Activated CD4-positive, alpha-beta T cell treated with anti-CD3 and anti-CD28 coated beads for 24 hours (primary cell): ENCODE data around the gene DCDC1.
"Not testable (repeated sequence)": the region's sequence is repeated elsewhere in the genome, so short reads cannot be mapped to it uniquely, and the experiment has no call there.

Experiments
- DNase-seq, 2 donors: peaks; one replicate each; pipeline ENCODE4 v3.0.0-alpha.2; 2020; ENCODE audit warnings: low read depth in 2 of 2

Gene DCDC1

GRCh38 chr11:30987819-30988218 is 381.7 kb downstream of the DCDC1 start:
- no peak for DNase-seq

DNA sequence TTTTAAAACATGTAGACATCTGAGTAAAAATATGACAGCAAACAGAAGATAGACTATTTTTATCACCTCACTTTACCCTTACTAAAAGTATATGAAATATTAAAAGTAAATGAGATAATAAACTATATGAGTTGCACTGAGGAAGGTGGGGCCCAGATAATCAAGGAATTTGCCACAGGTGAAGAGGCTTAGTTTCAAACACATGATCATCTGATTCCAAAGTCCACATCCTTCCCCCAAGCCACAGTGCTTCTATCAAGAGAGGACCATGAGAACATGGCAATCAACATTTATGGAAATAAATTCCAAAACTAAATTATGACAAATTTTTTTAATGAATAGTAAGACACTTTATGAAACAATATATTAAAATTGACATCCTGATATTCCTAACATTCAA is 384.0 kb downstream of the DCDC1 start:
- no peak for DNase-seq

DNA sequence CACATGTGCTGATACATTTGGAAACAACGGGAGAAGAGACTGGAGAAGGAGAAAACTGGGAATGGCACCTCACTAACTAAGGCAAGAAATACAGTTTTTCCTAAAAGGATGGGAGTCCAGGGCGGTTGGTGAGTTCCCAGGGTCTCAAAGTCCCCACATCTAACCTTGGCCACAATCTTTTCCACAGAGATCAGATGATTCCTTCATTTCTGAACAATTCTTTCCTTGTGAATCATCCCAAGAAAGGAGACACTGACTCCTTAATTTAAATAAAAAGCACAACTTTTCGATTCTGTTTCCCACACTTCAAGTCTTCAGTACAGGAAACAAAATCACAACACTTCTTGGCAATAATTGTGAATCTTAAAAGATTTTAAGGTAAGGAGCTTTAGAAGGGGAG is 384.7 kb downstream of the DCDC1 start:
- DNase-seq: no peak

GRCh38 chr11:30984442-30984816 is 385.1 kb downstream of the DCDC1 start:
- no peak for DNase-seq

DNA sequence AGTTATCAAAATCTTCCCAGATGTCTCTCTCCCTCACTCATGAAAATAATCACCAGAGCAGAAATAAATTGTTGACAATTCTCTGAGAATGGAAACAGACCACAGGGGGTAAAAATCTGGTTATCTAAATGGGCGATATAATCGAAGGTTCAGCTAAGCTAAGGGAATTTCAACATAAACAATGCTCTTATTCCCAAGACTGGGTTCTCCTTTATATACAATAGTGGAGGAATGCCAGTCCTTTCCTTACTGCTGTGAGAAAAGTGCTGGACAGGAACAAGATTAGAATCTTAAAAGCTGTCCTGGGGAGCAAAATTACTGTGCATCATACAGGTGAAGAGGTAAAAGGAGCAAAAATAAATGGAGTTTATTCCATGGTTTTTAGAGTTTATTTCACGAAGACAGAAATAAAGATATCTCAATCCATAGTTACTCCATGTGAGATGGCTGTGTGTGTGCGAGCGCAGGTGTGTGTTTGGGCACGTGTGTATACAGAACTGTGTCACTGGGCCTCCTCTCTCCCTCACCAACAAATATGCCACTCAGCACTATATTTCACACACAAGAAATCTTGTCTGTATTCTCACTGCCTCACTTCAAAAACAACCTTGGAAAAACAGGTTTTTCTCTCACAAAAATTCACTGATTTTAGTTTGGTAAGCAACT is 385.6 kb downstream of the DCDC1 start:
- DNase-seq: no peak

GRCh38 chr11:30983143-30983542 is 386.4 kb downstream of the DCDC1 start:
- DNase-seq: no peak

- no peak for DNase-seq
Observed at GRCh38 chr11:30967579-30967978, 402.0 kb downstream of the DCDC1 start.

DNA sequence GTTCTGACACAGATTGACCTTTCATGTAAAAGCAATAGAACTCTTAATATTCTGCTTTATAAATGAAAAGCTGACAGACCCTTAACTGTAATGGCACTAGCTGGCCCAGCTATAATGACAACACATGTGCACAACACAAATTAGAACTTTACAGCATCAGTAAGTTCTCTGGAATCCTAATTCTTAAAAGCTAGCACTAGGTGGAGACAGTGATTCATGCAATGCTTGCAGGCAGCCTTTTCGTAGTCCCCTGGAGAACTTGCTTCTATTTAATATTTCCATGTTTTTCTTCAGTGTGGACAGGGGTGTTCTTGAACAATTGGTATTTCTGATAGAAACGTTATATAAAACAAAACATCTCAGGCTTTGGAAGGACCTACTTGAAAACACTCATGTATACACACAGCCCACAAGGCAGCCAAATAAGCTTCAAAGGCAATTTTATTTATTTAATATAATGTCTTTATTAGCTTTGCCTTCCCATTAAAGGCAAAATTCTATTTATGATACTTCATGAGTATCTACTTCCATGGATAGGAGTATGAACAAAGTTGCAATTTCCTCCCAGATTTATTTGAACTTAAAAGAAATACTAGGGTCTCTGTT is 409.0 kb downstream of the DCDC1 start:
- DNase-seq: no peak

DNA sequence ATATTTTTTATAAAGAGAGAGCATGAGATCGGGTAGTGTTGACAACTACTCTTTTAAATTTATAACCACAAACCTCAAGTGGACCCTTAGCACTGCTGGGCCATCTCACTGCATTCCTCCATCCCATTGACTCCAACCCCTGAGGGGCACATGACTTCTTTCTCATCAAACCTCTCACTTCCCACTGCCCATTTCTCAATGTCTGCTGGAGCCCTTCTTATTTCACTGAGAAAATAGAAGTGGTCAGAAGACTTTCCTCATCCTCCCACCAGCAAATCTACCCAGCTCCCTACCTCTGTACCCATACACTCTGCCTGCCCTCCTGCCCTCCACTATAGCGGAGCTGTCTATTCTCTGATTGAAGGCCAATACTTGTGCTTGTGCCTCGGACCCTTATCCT is 412.8 kb downstream of the DCDC1 start:
- no peak for DNase-seq

DNA sequence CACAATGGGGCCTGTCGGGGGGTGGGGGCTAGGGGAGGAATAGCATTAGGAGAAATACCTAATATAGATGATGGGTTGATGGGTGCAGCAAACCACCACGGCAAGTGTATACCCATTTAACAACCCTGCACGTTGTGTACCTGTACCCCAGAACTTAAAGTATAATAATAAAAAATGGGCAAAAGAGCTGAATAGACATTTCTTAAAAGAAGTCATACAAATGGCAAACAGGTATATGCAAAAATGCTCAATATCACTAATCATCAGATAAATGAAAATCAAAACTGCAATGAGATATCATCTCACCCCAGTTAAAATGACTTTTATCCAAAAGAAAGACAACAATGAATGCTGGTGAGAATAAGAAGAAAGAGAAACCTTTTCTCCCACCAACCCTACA is 419.7 kb downstream of the DCDC1 start:
- DNase-seq: no peak

GRCh38 chr11:30947715-30948114 is 421.8 kb downstream of the DCDC1 start:
- not testable (repeated sequence) for DNase-seq

DNA sequence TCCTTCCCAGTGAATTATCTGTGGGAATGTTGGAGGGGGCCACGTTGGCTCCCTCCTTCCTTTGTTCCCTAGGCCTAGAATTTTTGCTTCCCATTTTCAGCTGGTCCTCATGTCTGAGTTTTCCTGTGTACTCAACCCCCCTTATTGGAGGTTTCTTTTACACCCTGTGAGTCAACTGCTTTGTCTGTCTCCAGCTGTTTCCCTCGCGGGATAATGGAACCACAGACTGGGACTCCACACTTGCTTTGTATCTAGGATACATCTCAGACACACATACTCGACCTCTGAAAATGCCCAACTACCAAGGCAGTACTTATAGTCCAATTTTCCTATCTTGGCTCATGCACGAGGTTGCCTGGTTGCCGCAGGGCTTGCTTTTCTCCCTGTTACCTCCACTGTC is 430.7 kb downstream of the DCDC1 start:
- DNase-seq: no peak

GRCh38 chr11:30938171-30938570 is 431.4 kb downstream of the DCDC1 start:
- no peak for DNase-seq

- no peak for DNase-seq
Observed at GRCh38 chr11:30936491-30936890, 433.0 kb downstream of the DCDC1 start.

DNA sequence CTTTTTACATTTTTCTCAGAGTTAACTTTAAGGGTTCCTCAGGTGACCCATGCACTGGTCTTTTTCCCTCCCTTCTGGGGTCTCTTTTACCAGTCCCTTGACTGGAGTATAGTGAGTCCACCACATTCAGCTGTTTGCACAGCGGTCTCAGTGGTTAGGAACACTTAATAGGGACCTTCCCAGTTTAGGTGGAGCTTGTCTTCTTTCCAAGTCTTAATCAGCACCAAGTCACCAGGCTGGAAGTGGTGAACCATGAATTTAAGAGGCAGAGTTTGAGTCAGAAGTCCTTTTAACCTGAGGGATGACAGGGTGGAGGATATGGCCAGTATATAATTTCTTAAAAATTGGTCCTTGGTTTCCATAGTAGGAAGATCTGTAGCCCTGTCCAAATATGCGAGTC is 433.7 kb downstream of the DCDC1 start:
- DNase-seq: no peak

DNA sequence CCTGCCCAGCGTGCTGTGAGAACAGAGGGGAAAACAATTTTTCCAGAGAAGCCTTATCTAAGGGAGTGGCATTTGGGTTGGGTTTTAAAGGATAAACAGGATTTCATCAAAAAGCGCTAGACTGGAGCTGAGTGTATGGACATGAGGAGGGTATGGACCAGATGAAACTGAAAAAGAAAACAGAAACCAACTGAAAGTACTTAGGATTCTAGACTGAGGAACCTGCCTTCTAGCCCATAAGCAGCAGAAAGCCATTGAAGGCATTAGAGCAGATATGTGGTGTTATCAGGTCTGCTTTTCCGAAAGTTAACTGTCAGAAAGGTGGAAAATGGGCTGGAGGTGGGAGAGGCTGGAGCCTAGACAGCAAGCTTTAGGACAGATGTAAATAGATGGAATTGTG is 443.4 kb downstream of the DCDC1 start:
- DNase-seq: no peak

GRCh38 chr11:30921811-30922210 is 447.7 kb downstream of the DCDC1 start:
- DNase-seq: no peak

DNA sequence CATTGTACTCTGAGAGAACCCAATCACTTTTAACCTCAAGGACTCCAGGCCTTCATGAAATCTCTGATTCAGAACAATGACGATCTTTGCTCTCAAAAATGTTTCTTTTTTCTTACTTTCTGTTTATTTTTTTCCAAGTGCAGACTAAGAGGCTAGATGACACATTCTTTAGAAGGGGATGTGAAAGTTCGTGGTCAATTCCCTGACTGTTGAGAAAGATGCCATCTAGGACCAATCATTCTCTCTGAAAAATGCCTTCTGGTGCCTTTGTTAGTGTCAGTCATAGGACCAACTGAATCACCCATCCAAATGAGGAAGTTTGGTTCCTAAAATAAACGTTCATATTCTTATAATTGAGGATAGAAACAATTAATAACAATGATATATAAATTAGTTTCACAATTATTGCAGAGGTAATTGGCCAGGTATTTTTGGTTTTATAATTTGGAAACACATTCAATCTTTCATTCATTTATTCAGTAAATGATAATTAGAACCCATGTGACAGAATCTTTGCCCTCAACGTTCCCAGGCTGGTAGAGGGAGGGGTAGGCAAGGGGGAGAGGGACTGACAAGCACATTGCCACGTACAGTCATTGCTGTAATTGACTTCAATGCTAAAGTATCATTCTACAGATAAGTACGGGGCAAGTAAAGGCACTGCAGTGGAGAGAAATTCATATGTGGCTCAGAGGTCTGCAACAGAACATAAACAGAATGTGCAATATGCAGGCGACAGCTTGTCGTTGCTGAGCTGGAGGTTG is 450.0 kb downstream of the DCDC1 start:
- DNase-seq: no peak

GRCh38 chr11:30917859-30918478 is 451.6 kb downstream of the DCDC1 start:
- DNase-seq: no peak

- DNase-seq: no peak
Observed at GRCh38 chr11:30917266-30917665, 452.3 kb downstream of the DCDC1 start.

GRCh38 chr11:30916764-30917163 is 452.8 kb downstream of the DCDC1 start:
- no peak for DNase-seq

DNA sequence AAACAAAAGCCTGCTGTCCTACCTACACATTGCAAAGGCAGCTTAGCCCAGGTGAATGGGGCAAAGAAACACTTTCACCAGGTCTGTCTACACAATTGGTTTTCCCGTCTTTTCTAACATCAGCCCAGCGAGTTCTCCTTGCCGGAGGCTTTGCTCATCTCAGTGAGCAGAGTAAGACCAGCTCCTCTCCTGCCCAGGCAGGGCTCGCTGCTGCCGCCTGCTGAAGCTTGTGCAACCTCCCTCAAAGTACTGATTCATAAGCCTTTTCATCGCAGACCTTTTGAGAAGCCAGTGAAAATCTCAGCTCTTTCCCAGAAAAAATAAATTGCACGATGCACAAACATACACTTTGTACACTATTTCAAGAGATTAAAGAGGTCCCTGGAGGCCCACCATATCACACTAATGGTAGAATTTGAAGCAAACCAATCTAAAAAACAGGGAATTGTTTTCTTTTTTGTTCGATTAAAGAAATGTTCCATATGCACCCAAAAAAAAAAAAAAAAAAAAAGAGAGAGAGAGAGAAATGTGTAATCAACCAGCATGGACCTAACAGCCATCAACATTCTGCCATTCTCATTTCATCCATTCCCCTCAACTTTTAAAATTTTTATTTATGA is 455.3 kb downstream of the DCDC1 start:
- no peak for DNase-seq
